ENCODE data around the gene TLCD3B.

DNA sequence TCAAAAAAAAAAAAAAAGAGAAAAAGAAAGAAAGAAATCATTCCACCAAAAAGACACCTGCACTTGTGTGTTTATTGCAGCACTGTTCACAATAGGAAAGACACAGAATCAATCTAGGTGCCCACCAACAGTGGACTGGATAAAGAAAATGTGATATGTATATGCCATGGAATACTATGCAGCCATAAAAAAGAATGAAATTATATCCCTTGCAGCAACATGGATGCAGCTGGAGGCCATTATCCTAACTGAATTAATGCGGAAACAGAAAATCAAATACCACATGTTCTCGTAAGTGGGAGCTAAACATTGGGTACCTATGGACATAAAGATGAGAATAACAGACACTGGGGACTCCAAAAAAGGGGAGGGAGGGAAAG lies 13.8 kb downstream of the TLCD3B start:
- TF ChIP-seq POLR2A (IDR thresholded peaks at IDR 0.05): no peak
- TF ChIP-seq, protein P1, sequence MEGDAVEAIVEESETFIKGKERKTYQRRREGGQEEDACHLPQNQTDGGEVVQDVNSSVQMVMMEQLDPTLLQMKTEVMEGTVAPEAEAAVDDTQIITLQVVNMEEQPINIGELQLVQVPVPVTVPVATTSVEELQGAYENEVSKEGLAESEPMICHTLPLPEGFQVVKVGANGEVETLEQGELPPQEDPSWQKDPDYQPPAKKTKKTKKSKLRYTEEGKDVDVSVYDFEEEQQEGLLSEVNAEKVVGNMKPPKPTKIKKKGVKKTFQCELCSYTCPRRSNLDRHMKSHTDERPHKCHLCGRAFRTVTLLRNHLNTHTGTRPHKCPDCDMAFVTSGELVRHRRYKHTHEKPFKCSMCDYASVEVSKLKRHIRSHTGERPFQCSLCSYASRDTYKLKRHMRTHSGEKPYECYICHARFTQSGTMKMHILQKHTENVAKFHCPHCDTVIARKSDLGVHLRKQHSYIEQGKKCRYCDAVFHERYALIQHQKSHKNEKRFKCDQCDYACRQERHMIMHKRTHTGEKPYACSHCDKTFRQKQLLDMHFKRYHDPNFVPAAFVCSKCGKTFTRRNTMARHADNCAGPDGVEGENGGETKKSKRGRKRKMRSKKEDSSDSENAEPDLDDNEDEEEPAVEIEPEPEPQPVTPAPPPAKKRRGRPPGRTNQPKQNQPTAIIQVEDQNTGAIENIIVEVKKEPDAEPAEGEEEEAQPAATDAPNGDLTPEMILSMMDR (IDR thresholded peaks at IDR 0.05): no peak
- TF ChIP-seq POLR2AphosphoS5 (IDR thresholded peaks at IDR 0.05): no peak
